Activated CD4-positive, alpha-beta T cell treated with anti-CD3 and anti-CD28 coated beads, Interleukin-2, amount 50 U/mL, for 48 hours (primary cell): ENCODE results near the gene UBA5.

Experiments
- DNase-seq, 2 experiments: peaks; one replicate each; pipeline ENCODE4 v3.0.0-alpha.2; 2020

Gene UBA5

GRCh38 chr3:132654721-132655120 lies 5.4 kb upstream of the UBA5 start:
- DNase-seq: no peak

GRCh38 chr3:132655471-132655870 lies 4.7 kb upstream of the UBA5 start:
- DNase-seq: no peak

GRCh38 chr3:132657869-132658747 lies 2.0 kb upstream of the UBA5 start:
- no peak for DNase-seq

GRCh38 chr3:132659000-132659364 lies 1.1 kb upstream of the UBA5 start:
- no peak for DNase-seq

DNA sequence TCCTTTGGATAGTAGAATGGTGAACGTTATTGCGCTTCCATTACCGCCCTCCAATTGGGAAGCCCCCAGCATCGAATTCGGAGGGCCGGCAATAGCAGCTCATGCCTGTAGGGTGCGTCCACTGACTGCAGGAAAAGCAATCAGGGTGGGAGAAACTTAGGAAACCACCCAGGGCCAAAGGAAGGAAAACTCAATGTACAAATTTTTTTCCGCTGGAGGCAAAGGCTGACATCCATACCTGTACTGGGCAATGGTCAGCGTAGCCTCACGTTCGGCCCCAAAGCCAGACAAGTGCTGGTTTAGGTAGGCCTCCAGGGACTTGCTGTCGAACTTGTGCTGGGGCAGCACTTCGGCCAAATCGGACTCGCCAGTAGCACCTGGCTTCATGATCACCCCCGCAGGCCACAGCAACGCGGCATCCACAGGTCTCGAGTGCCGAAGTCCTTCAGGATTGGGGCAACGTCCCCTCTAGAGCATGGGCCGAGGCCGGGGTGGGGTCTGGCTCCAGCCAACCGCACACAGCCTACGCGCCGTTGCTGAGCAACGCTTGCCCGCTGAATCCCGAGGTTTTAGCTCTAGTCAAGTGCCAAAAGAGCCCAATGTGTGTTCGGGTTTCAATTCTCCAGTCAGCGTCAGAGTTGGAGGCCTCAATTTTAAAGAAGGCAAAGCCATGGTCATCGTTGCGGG lies 621 bp upstream of the UBA5 start, which contains the start of gene ACAD11:
Gene ACAD11 (minus strand): TSS at position 445 of the 687 bp plus-strand sequence. CDS start 58 bp downstream, at position 387.
- peak; percentile 41 to 61 for DNase-seq

DNA sequence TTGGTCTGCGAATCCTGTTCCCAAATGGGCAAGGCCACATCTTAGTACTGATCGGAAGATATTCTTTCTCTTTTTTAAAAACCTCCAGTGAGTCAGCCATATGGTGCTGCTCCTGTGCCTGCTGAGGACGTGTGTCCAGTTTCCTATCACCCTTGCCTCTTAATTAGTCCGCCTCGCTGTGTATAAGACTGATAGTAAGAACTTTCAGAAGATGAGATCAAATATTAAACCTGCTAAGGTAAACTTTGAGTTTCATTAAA lies 612 bp downstream of the UBA5 start:
- DNase-seq: no peak

DNA sequence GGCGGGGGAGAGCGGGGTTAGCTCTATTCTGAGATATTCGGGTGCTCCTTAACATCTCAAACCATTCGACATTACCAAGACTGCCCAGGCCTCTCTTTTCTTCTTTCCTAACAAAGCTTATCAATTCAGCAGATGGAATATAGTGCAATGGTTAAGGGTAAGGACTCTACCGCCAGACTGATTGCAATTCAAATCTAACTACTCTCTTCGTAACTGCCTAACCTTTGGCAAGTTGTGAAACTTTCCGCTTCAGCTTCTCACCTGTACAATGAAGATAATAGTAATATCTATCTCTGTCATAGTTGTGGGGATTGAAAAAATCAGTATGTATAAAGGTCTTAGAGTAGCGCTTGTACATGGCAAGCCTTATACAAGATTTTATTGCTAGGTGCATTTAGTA lies 972 bp downstream of the UBA5 start:
- DNase-seq: no peak

DNA sequence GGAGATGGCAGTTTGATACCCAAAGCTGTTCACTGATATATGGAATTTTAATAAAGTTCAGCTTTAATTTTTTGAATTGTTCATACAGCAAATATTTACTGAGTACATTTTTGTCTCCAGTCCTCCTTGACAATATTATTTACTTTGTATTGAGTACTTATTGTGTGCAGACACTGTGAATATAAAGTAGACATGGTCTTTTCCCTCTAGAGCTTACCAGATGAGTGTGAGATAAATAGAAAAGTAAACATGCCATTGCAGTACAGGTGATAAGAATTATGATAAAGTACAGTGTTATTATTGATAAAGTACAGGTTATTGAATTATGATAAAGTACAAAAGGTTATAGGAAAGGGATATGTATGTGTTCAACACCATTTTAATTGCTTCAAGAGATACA lies 2.1 kb downstream of the UBA5 start:
- DNase-seq: no peak

- no peak for DNase-seq
Observed at GRCh38 chr3:132665230-132665745, 5.2 kb downstream of the UBA5 start.

DNA sequence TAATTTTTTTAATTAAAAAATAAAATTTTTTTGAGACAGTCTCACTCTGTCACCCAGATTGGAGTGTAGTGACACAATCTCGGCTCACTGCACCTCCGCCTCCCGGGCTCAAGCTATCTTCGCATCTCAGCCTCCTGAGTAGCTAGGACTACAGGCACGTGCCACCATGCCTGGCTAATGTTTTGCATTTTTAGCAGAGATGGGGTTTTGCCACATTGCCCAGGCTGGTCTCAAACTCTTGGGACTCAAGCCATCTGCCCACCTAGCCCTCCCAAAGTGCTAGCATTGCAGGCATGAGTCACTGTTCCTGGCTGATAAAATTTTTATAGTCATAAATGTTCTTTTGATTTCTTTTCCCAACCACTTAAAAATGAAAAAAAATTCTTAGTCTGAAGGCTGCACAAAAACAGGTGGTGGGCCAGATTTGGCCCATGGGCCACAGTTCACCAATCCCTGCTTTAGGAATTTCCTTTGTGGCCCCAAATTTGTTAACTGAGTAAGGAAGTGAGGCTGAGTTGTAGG lies 9.2 kb downstream of the UBA5 start:
- DNase-seq: no peak

DNA sequence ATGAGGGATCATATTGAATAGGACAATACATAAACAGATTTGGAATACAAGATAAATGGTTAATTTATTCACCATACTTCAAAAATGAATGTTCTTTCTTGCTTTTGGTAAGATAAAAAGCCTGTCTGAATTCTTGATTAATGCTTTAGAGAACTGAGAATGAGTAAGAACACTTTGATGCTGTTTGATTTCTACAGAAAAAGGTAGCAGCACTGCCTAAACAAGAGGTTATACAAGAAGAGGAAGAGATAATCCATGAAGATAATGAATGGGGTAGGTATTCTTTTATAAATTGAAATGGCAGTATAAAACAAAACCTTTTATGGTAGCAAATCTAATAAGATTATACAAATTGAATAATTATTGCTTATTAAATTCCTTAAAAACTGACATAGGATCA lies 15.3 kb downstream of the UBA5 start:
- no peak for DNase-seq

DNA sequence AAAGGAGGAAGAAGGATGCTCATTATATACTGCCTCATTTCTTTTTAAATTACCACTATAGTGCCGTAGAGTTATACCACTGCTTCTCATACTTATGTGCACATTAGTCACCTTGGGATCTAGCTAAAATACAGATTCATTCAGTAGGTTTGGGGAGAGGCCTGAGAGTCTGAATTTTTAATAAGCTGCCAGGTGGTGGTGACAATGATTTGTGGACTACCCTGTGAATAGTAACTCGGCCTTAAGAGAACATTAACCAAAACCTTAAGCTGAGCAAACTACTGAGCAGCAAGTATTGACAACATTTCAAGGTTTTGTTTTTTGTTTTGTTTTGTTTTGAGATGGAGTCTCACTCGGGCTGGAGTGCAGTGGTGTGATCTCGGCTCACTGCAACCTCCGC lies 19.8 kb downstream of the UBA5 start:
- no peak for DNase-seq

DNA sequence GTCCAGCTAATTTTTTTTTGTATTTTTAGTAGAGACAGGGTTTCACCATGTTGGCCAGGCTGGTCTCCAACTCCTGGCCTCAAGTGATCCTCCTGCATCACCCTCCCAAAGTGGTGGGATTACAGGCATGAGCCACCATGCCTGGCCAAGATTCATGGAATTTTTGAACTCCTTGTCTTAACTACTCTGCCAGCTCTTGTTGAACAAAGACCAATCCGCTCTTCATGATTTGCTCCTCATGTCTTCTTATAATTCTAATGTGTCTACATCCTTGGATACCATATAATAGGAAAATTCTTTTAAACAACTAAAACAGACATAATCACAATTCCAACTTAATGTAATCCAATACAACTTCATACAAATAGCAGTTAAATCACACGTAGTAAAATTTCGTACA lies 21.3 kb downstream of the UBA5 start:
- no peak for DNase-seq

GRCh38 chr3:132682201-132682600 lies 22.1 kb downstream of the UBA5 start:
- DNase-seq: no peak

DNA sequence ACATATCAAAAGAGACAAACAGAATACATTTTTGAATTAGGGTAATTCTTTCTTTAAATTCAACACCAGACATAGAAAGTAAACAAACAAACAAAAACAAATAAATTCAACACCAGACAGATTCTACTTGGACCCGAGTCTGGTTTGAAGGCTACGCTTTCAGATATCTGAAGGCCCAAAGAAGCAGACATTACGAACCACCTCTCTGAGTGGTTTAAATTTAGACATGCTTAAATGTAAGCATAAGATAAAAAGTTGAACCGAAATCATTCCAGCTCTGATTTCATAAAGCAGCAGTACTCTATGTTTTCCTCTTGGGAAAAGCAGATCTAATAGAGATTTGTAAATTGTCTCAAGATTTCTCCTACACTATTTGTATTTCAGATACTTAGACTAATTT lies 29.9 kb downstream of the UBA5 start:
- DNase-seq: no peak

DNA sequence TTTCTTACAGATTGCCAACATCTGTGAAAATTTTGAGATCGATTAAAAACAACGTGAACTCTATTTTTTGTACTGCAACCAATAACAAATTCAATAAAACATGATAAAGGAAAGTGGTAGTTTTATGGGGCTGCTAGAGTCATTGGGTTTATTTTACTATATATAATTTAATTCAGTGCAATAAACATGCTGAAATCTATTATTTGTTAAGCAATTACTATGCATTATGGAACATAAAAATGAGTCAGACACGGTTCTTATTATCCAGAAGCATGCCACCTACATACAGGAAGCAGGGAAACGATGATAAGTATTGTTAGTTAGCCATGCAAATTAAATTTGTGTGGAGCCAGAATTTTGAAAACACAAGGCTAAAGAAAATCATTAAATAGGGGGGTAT lies 34.9 kb downstream of the UBA5 start:
- no peak for DNase-seq

DNA sequence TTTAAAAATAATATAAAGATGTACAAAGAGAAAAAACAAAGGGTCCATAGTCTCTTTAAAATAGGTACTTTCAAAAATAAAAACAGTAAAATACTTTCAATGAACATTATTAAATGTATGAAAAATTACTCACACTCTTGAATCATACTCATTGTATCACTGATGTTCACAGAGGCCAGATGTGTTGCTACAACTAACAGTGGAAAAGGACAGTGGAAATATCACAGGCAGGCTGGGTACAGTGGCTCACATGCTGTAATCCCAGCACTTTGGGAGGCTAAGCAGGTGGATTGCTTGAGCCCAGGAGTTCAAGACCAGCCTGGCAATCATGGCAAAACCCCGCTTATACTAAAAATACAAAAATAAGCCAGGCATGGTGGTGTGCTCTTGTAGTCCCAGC lies 35.3 kb downstream of the UBA5 start:
- no peak for DNase-seq

DNA sequence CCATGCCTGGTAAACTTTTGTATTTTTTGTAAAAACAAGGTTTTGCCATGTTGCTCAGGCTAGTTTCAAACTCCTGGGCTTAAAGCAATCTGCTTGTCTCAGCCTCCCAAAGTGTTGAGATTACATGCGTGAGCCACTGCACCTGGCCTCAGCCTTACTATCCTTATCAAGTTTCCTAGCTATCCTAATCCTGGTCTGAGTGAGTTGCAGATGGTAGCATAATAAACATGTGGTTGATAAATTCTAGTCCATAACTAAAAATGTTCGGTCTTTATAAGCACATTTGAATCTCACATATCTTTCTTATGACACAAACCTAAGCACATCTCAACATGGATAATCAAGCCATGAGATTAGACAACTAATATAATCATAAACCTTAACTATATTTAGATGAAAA lies 43.6 kb downstream of the UBA5 start:
- no peak for DNase-seq

GRCh38 chr3:132709761-132710160 lies 49.6 kb downstream of the UBA5 start:
- DNase-seq: no peak

DNA sequence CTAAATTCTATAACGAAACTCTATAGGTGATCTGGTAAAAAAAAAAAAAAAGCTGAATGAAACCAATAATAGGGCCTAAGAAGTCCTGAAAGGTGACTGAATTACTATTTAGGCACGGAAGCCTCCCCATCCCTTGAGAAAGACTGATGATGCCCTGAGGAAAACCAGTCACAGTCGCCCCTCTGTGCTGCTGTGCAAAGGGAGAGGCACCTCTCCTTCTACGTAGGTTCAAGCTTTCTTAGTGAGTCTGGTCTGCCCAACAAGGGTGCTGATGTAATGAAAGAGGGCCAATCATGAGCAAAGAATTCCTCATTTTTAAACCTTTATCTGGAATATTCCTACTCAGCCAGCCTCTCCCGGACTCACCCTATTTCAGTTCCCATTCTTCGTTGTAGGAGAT lies 50.2 kb downstream of the UBA5 start:
- no peak for DNase-seq

DNA sequence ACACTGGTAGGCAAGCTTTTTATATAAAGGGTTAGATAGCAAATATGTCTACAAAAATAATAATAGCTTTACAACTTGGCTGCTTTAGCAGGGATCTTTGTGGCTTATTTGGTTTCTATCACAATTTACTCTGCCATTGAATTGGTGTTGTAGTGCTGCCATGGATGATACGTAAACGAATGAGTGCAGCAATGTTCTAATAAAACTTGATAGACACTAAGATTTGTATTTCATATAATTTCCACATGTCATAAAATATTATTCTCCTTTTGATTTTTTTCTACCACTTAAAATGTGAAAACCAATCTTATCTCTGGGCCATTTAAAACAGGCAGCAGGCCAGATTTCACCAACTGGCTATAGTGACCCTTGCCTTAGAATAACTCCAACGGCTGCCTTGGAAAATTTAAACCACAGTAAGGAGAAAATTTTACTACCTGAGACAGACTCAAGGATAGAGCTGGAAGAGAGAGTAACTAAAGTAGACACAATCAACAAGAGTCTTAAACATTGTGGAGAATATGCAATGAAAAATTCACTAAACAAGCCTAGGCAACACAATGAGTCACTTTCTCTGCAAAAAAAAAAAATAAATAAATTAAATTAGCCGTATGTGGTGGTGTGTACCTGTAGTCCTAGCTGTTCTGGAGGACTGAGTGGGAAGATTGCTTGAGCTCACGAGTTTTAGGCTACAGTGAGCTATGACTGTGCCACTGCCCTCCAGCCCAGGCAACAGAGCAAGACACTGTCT lies 54.0 kb downstream of the UBA5 start:
- DNase-seq: no peak

- DNase-seq: no peak
Observed at GRCh38 chr3:132716372-132716771, 56.2 kb downstream of the UBA5 start.

- no peak for DNase-seq
Observed at GRCh38 chr3:132720228-132720627, 60.1 kb downstream of the UBA5 start.
